K562 (cell line): ENCODE measurements around the gene ELOVL1. TPM values are rescaled to one million over a fixed set of nuclear protein-coding genes. Genes with fewer than 3 reads are reported as not detected.
A peak's percentile ranks its signal among the peaks of the same experiment; 100 is the strongest.

Experiments used
- ATAC-seq: fragments of 200-7000 bp; cut with Tn5 transposase; 3 replicates; pipeline ENCODE4 v1.9.1; 2020; ENCODE audit warnings: moderate library complexity
- BruUV-seq: library from RNA; stranded (reverse); fragments of 400-500 nt; replicated peaks from 2 replicates; lab custom pipeline; 2021; lab: Mats Ljungman, UMichigan
- CTCF ChIA-PET: fragments of 300-600 bp; formaldehyde crosslinking; extraction: SDS; loops from one replicate; lab custom pipeline; 2021; ENCODE audit warnings: low intra/inter-chr PET ratio; lab: Yijun Ruan, JAX
- POLR2A ChIA-PET: fragments of 300-600, 350-650 bp; sonication (Branson Sonifier 250); formaldehyde crosslinking; extraction: SDS; loops from one replicate; lab custom pipeline; 2021; ENCODE audit warnings: antibody characterized with exemption, inconsistent platforms; lab: Yijun Ruan, JAX
- DNase-seq, 4 experiments: peaks; one replicate each; pipeline versions ENCODE4 v3.0.0 to v3.0.0-alpha.2; 2011 to 2018; ENCODE audit warnings: low spot score in 3 of 4, mixed read lengths in 3 of 4; ENCODE audit errors: extremely low read depth in 1 of 4
- FAIRE-seq: peaks from 2 replicates; lab custom pipeline; 2011; peaks lifted over from hg19 to GRCh38; lab: Jason Lieb, UNC
- H2AFZ ChIP-seq: 2 replicates; pipeline ENCODE4 v1.6.0; 2011; ENCODE audit warnings: low read depth, low read length, control low read depth, inconsistent platforms
- H3K27ac ChIP-seq: fragments of 200-600 bp; 3 replicates; pipeline ENCODE4 v1.8.0; 2011; ENCODE audit warnings: low read depth, mild to moderate bottlenecking, control low read depth, inconsistent platforms, low read length, moderate library complexity, mixed read lengths; ENCODE audit errors: extremely low read depth
- H3K27me3 ChIP-seq, 2 experiments: fragments of 300-600 bp in 1 of 2; 2 replicates in 1 of 2; 3 replicates in 1 of 2; pipeline versions ENCODE4 v1.6.0 to v1.8.0; 2011; ENCODE audit warnings: inconsistent platforms in 2 of 2, low read length in 2 of 2, mild to moderate bottlenecking in 1 of 2, mixed read lengths in 1 of 2, moderate library complexity in 1 of 2; ENCODE audit not compliant: control insufficient read depth in 2 of 2, insufficient read depth in 2 of 2
- H3K36me3 ChIP-seq: fragments of 300-600 bp; 3 replicates; pipeline ENCODE4 v1.8.0; 2011; ENCODE audit warnings: mild to moderate bottlenecking, low read length, inconsistent platforms; ENCODE audit not compliant: control insufficient read depth, insufficient read depth
- H3K4me1 ChIP-seq, 2 experiments: fragments of 200-600 bp in 1 of 2; replicated peaks in 1 of 2; 2 replicates in 1 of 2; 3 replicates in 1 of 2; pipeline versions ENCODE4 v1.5.1 to v1.8.0; 2011; ENCODE audit warnings: inconsistent platforms in 2 of 2, low read length in 2 of 2, mild to moderate bottlenecking in 1 of 2, mixed read lengths in 1 of 2, moderate library complexity in 1 of 2; ENCODE audit not compliant: control insufficient read depth in 2 of 2, insufficient read depth in 2 of 2
- H3K4me2 ChIP-seq: 2 replicates; pipeline ENCODE4 v1.6.1; 2011; ENCODE audit warnings: low read length, control low read depth, inconsistent platforms, mixed read lengths; ENCODE audit not compliant: insufficient read depth
- H3K4me3 ChIP-seq: fragments of 200-600 bp; sonication (generic), shearing (Covaris generic); 2 replicates; pipeline ENCODE4 v1.5.1; 2016; ENCODE audit warnings: control low read depth, inconsistent platforms
- H3K79me2 ChIP-seq: fragments of 200-600 bp; 3 replicates; pipeline ENCODE4 v1.8.0; 2011; ENCODE audit warnings: low read length, inconsistent platforms; ENCODE audit not compliant: control insufficient read depth, insufficient read depth
- H3K9ac ChIP-seq, 2 experiments: 2 replicates each; pipeline versions ENCODE4 v1.6.0 to v1.6.1; 2011; ENCODE audit warnings: low read depth in 2 of 2, low read length in 2 of 2, control low read depth in 1 of 2, inconsistent platforms in 1 of 2, mild to moderate bottlenecking in 1 of 2, mixed read lengths in 1 of 2; ENCODE audit not compliant: insufficient read depth in 1 of 2
- H3K9me1 ChIP-seq: one replicate; pipeline ENCODE4 v1.6.0; 2011; ENCODE audit warnings: inconsistent platforms, mild to moderate bottlenecking, low read length, moderate library complexity; ENCODE audit not compliant: control insufficient read depth, insufficient read depth
- H3K9me3 ChIP-seq: replicated peaks from 2 replicates; pipeline ENCODE4 v1.5.1; 2011; ENCODE audit warnings: low read depth, low read length, inconsistent platforms; ENCODE audit not compliant: control insufficient read depth, insufficient read depth
- H4K20me1 ChIP-seq: replicated peaks from 2 replicates; pipeline ENCODE4 v1.6.1; 2011; ENCODE audit warnings: low read length, inconsistent platforms, mixed read lengths; ENCODE audit not compliant: control insufficient read depth, insufficient read depth
- CBFA2T3 ChIP-seq: fragments of 450-650 bp; IDR thresholded peaks from 2 replicates; pipeline ENCODE4 v1.6.1; 2017
- CREB3L1 ChIP-seq: fragments of 450-650 bp; IDR thresholded peaks from 2 replicates; pipeline ENCODE4 v1.6.1; 2014; ENCODE audit warnings: low read depth, mild to moderate bottlenecking, moderate library complexity, borderline replicate concordance
- MEIS2 ChIP-seq: fragments of 450-650 bp; IDR thresholded peaks from 2 replicates; pipeline ENCODE4 v1.6.1; 2014; ENCODE audit warnings: mild to moderate bottlenecking; ENCODE audit not compliant: partially characterized antibody
- PBX2 ChIP-seq, 2 experiments: IDR thresholded peaks in 1 of 2; conservative IDR thresholded peaks in 1 of 2; 2 replicates each; pipeline ENCODE4 v1.6.1; 2016; ENCODE audit warnings: low read depth in 2 of 2, mild to moderate bottlenecking in 1 of 2, missing compliant biosample characterization in 1 of 2, missing genetic modification characterization in 1 of 2, moderate library complexity in 1 of 2
- PKNOX1 ChIP-seq: fragments of 450-650 bp; IDR thresholded peaks from 2 replicates; pipeline ENCODE4 v1.6.1; 2016
- WGBS: fragments of 100-300 bp; shearing (Covaris generic); methylation state at CpG from one replicate; pipeline ENCODE4 v1.1.6; 2016; ENCODE audit warnings: low coverage, mixed read lengths; ENCODE audit not compliant: insufficient coverage; ENCODE audit errors: missing lambda C conversion rate; 5-methylcytosine and 5-hydroxymethylcytosine counted together
- in situ Hi-C: fragments of 300-500 bp; cut with MboI; formaldehyde crosslinking; loops from 4 replicates; pipeline ENCODE4 v1.15.0; 2018; ENCODE audit warnings: inconsistent platforms, mixed read lengths
- intact Hi-C: fragments of 100-400 bp; cut with micrococcal nuclease; formaldehyde crosslinking; loops from 2 replicates; pipeline ENCODE4 v1.14.2; 2022
- polyA plus RNA-seq, 8 experiments: library from polyadenylated mRNA; depleted of rRNA in 4 of 8; stranded (reverse) in 5 of 8; unstranded in 3 of 8; fragments of >200 nt; fragmentation: Nextera tagmentation in 2 of 8; fragmentation: Illumina TruSeq in 1 of 8; extraction: Ambion mirVana in 2 of 8; extraction: Trizol in 1 of 8; gene quantifications; 2 replicates each; pipeline versions ENCODE4 v1.2.1 to v1.2.3, GENCODE V29; 2011 to 2014; ENCODE audit warnings: inconsistent platforms in 1 of 8, missing spikeins in 1 of 8
- total RNA-seq, 7 experiments: library from RNA; depleted of rRNA in 6 of 7; stranded (reverse); fragments of >200 nt in 6 of 7; fragmentation: Illumina TruSeq in 2 of 7; extraction: Trizol in 2 of 7; gene quantifications; 2 replicates each; pipeline versions ENCODE4 v1.2.1 to v1.2.3, GENCODE V29; 2011 to 2021; ENCODE audit warnings: low replicate concordance in 1 of 7

Gene ELOVL1
- total and polyA plus RNA-seq, 9 of the 15 experiments (the other 6 are each of a cell fraction or from before 2014, with no cell fraction given): 51.0 to 157 (median 70.3) TPM

- peaks cover 33% of the 10 kb centered on the region for H3K79me2 ChIP-seq
- WGBS: 20% methylated on average over 4 of the region's 4 CpGs
- H3K9me3 ChIP-seq: no peaks in the 10 kb centered on the region
- DNase-seq (no peak), ATAC-seq (no peak), FAIRE-seq (no peak)
- ChIA-PET POLR2A (interaction anchor here (0.6 to 3.4 kb wide), 5 partner anchors 8 to 64 kb away, joined by 3 to 20 read pairs (median 3); partner anchors contain the start of genes MED8 and SZT2), CTCF (no interaction called here)
- no peak for TF ChIP-seq CBFA2T3
- TF ChIP-seq CREB3L1: no peak
- TF ChIP-seq PKNOX1: peak; percentile 24; the same call in 1 of the 2 replicates
- no peak for TF ChIP-seq PBX2 (CRISPR knock-in tag; IDR thresholded peaks at IDR 0.05; ENCODE audit: low read depth)
- TF ChIP-seq PBX2 (tag; conservative IDR thresholded peaks at IDR 0.05; ENCODE audit: low read depth): 0 out of 2 replicates have a peak, but pooled peaks have one; percentile 20
- TF ChIP-seq MEIS2: peak; percentile 51
- no peak overlapping the region for H3K4me2 ChIP-seq
- H3K9me1 ChIP-seq: peaks cover 6% of the 10 kb centered on the region
- in situ Hi-C loops: no loop called here
- H2AFZ ChIP-seq: no peak overlapping the region
- H3K27me3 ChIP-seq: no peaks in the 10 kb centered on the region
- H3K36me3 ChIP-seq: peaks cover 4% of the 10 kb centered on the region
- H3K27ac ChIP-seq: no peak overlapping the region
- H3K4me1 ChIP-seq: peaks cover 33 to 38% of the 10 kb centered on the region in 2 experiments
- intact Hi-C loops: no loop called here
- no peak overlapping the region for H3K9ac ChIP-seq
- peaks cover 3% of the 10 kb centered on the region for H4K20me1 ChIP-seq
- BruUV-seq: no TSS peak
- H3K4me3 ChIP-seq: no peak overlapping the region
These were observed 2.8 kb upstream of the ELOVL1 start for GRCh38 chr1:43370564-43370963.
